DND-41 (cell line): Measurements from ENCODE around the gene NT5M.

ENCODE experiments used
- ATAC-seq: fragments of 200-7000 bp; cut with Tn5 transposase; 3 replicates; pipeline ENCODE4 v1.9.1; 2021; ENCODE audit warnings: low read depth; ENCODE audit not compliant: insufficient read depth
- DNase-seq: peaks from one replicate; pipeline ENCODE4 v3.0.0-alpha.2; 2020
- H2AFZ ChIP-seq: 2 replicates; pipeline ENCODE4 v1.6.0; 2012; ENCODE audit warnings: low read depth, low read length
- H3K27ac ChIP-seq: 2 replicates; pipeline ENCODE4 v1.5.1; 2012; ENCODE audit warnings: low read length, inconsistent platforms
- H3K27me3 ChIP-seq: fragments of 200-600 bp; sonication (generic); 2 replicates; pipeline ENCODE4 v1.6.0; 2012; ENCODE audit warnings: low read length, mild to moderate bottlenecking, inconsistent platforms; ENCODE audit not compliant: insufficient read depth, poor library complexity
- H3K36me3 ChIP-seq: 2 replicates; pipeline ENCODE4 v1.5.1; 2012; ENCODE audit warnings: low read length, inconsistent platforms; ENCODE audit not compliant: insufficient read depth
- H3K4me1 ChIP-seq: 2 replicates; pipeline ENCODE4 v1.5.1; 2012; ENCODE audit warnings: mild to moderate bottlenecking, low read length; ENCODE audit not compliant: insufficient read depth
- H3K4me2 ChIP-seq: 2 replicates; pipeline ENCODE4 v1.6.0; 2012; ENCODE audit warnings: mild to moderate bottlenecking, moderate library complexity, low read length, inconsistent platforms; ENCODE audit not compliant: insufficient read depth
- H3K4me3 ChIP-seq, 2 experiments: fragments of 200-600 bp in 1 of 2; shearing (Covaris generic) in 1 of 2; 2 replicates each; pipeline ENCODE4 v1.5.1; 2012 to 2016; ENCODE audit warnings: inconsistent platforms in 2 of 2, low read length in 2 of 2, mild to moderate bottlenecking in 2 of 2, low read depth in 1 of 2, moderate library complexity in 1 of 2
- H3K79me2 ChIP-seq: 2 replicates; pipeline ENCODE4 v1.6.0; 2012; ENCODE audit warnings: low read length, inconsistent platforms; ENCODE audit not compliant: insufficient read depth
- H3K9ac ChIP-seq: 2 replicates; pipeline ENCODE4 v1.6.0; 2012; ENCODE audit warnings: low read depth, mild to moderate bottlenecking, inconsistent platforms, low read length, moderate library complexity
- H3K9me3 ChIP-seq: 2 replicates; pipeline ENCODE4 v1.5.1; 2012; ENCODE audit warnings: low read length, moderate library complexity, mild to moderate bottlenecking, inconsistent platforms; ENCODE audit not compliant: insufficient read depth, severe bottlenecking
- H4K20me1 ChIP-seq: 2 replicates; pipeline ENCODE4 v1.6.0; 2012; ENCODE audit warnings: low read length; ENCODE audit not compliant: insufficient read depth
- CTCF ChIP-seq: IDR thresholded peaks from 2 replicates; pipeline ENCODE4 v1.5.1; 2012; ENCODE audit warnings: borderline replicate concordance, low read length, moderate library complexity, mild to moderate bottlenecking; ENCODE audit not compliant: poor library complexity, severe bottlenecking; ENCODE audit errors: extremely low read depth
- EZH2 ChIP-seq: IDR thresholded peaks from 3 replicates; pipeline ENCODE4 v1.6.1; 2012; ENCODE audit warnings: borderline replicate concordance, low read depth, mild to moderate bottlenecking, moderate library complexity, low read length, inconsistent platforms; ENCODE audit not compliant: severe bottlenecking

Gene NT5M

GRCh38 chr17:17385491-17385890, 82.3 kb downstream of the NT5M start:
- DNase-seq (no peak), ATAC-seq (no peak)
- Histone ChIP-seq H3K4me1 (peaks cover 6% of the 10 kb centered on the region), H3K79me2 (no peaks in the 10 kb centered on the region), H2AFZ (no peak overlapping the region), H3K4me2 (no peak overlapping the region), H3K27me3 (no peaks in the 10 kb centered on the region), H3K27ac (no peak overlapping the region), H3K4me3 (no peak overlapping the region), H4K20me1 (no peaks in the 10 kb centered on the region), H3K9ac (no peak overlapping the region), H3K36me3 (no peaks in the 10 kb centered on the region), H3K9me3 (no peaks in the 10 kb centered on the region)
- TF ChIP-seq EZH2 (no peak), CTCF (no peak)

GRCh38 chr17:17386094-17386800, 83.1 kb downstream of the NT5M start:
- H4K20me1 ChIP-seq: no peaks in the 10 kb centered on the region
- no peak overlapping the region for H3K27ac ChIP-seq
- no peak overlapping the region for H3K4me2 ChIP-seq
- H3K4me1 ChIP-seq: peaks cover 13% of the 10 kb centered on the region
- H2AFZ ChIP-seq: no peak overlapping the region
- H3K9me3 ChIP-seq: no peaks in the 10 kb centered on the region
- H3K4me3 ChIP-seq: no peak overlapping the region
- no peak overlapping the region for H3K9ac ChIP-seq
- H3K27me3 ChIP-seq: no peaks in the 10 kb centered on the region
- ATAC-seq: no peak; the same call in 1 of the 3 replicates
- H3K36me3 ChIP-seq: no peaks in the 10 kb centered on the region
- TF ChIP-seq CTCF: no peak
- TF ChIP-seq EZH2: no peak
- no peaks in the 10 kb centered on the region for H3K79me2 ChIP-seq
- DNase-seq: no peak

- DNase-seq (no peak), ATAC-seq (no peak)
- no peak overlapping the region for H3K9ac ChIP-seq
- no peaks in the 10 kb centered on the region for H3K9me3 ChIP-seq
- TF ChIP-seq EZH2 (no peak), CTCF (no peak)
- H3K4me1 ChIP-seq: peaks cover 21% of the 10 kb centered on the region
- H4K20me1 ChIP-seq: no peaks in the 10 kb centered on the region
- H3K4me2 ChIP-seq: no peak overlapping the region
- H3K27me3 ChIP-seq: no peaks in the 10 kb centered on the region
- H3K36me3 ChIP-seq: no peaks in the 10 kb centered on the region
- no peak overlapping the region for H2AFZ ChIP-seq
- no peaks in the 10 kb centered on the region for H3K79me2 ChIP-seq
- H3K4me3 ChIP-seq: no peak overlapping the region
- no peak overlapping the region for H3K27ac ChIP-seq
Measured at GRCh38 chr17:17387017-17387497, 83.9 kb downstream of the NT5M start.
